ENCODE results near the gene CLEC2B. TPM values are rescaled to one million over a fixed set of nuclear protein-coding genes. Genes with fewer than 3 reads are reported as not detected.

Gene CLEC2B
- polyA plus RNA-seq, 1 of the 3 experiments (the other 2 are of a cell fraction) = not detected

- TF ChIP-seq POLR2AphosphoS5 (IDR thresholded peaks at IDR 0.05; ENCODE audit: low read depth, low read length) (no peak), RAD21 (IDR thresholded peaks at IDR 0.05; ENCODE audit: low read length) (no peak), CTCF (IDR thresholded peaks at IDR 0.05) (no peak), MEF2A (IDR thresholded peaks at IDR 0.05; ENCODE audit: borderline replicate concordance, low read depth) (no peak), EP300 (IDR thresholded peaks at IDR 0.05; ENCODE audit: borderline replicate concordance in 1 of 2, low read depth in 1 of 2, low read length in 1 of 2) (no peak), FOSL2 (IDR thresholded peaks at IDR 0.05; ENCODE audit: borderline replicate concordance, low read depth) (no peak), USF1 (IDR thresholded peaks at IDR 0.05; ENCODE audit: borderline replicate concordance, low read depth) (no peak), SMC3 (IDR thresholded peaks at IDR 0.05; ENCODE audit: low read depth, low read length) (no peak), TEAD4 (IDR thresholded peaks at IDR 0.05; ENCODE audit: borderline replicate concordance, insufficient read depth) (no peak), MXI1 (IDR thresholded peaks at IDR 0.05; ENCODE audit: low read depth, low read length) (no peak), FOXJ3 (CRISPR knock-in tag; IDR thresholded peaks at IDR 0.05) (no peak)
These were observed 42.6 kb upstream of the CLEC2B start (continued) for GRCh38 chr12:9911708-9912107.

- Histone ChIP-seq H3K4me3 (ENCODE audit: low read depth in 2 of 2, low read length in 1 of 2) (no peak overlapping the region), H4K20me1 (ENCODE audit: insufficient read depth) (no peaks in the 10 kb centered on the region), H3K79me2 (ENCODE audit: insufficient read depth) (no peaks in the 10 kb centered on the region), H3K9ac (no peak overlapping the region), H3K4me2 (no peak overlapping the region), H3K9me2 (no peaks in the 10 kb centered on the region), H3K9me3 (no peaks in the 10 kb centered on the region), H3K27me3 (ENCODE audit: insufficient read depth) (no peaks in the 10 kb centered on the region), H3K36me3 (replicated peaks in 1 of 2; ENCODE audit: control insufficient read depth in 1 of 2, insufficient read depth in 2 of 2, low read length in 1 of 2) (no peaks in the 10 kb centered on the region), H3K27ac (ENCODE audit: low read depth in 2 of 2, low read length in 1 of 2) (no peak overlapping the region), H2AFZ (ENCODE audit: low read depth) (no peak overlapping the region), H3F3A (replicated peaks; ENCODE audit: insufficient read depth) (no peaks in the 10 kb centered on the region), H3K4me1 (ENCODE audit: control insufficient read depth in 1 of 2, insufficient read depth in 2 of 2, low read depth in 1 of 2, low read length in 1 of 2) (no peaks in the 10 kb centered on the region)
- ChIA-PET POLR2A (no interaction called here), CTCF (no interaction called here)
- no peak for DNase-seq
- WGBS (ENCODE audit: low lambda C conversion rate) = under 1% methylated on average over 7 of the region's 7 CpGs
- no peak for TF ChIP-seq FOXJ3 (CRISPR knock-in tag; IDR thresholded peaks at IDR 0.05)
- TF ChIP-seq TCF12 (IDR thresholded peaks at IDR 0.05) = no peak
- no peak for TF ChIP-seq TAF1 (IDR thresholded peaks at IDR 0.05; ENCODE audit: borderline replicate concordance, low read depth, low read length)
- TF ChIP-seq RXRA (IDR thresholded peaks at IDR 0.05; ENCODE audit: borderline replicate concordance, low read depth) = no peak
- no peak for TF ChIP-seq YY1 (IDR thresholded peaks at IDR 0.05; ENCODE audit: low read depth)
- TF ChIP-seq CTCF (IDR thresholded peaks at IDR 0.05) = no peak
- TF ChIP-seq SIN3A (IDR thresholded peaks at IDR 0.05; ENCODE audit: borderline replicate concordance, low read depth, low read length) = no peak
- no peak for TF ChIP-seq GATA2 (CRISPR knock-in tag; IDR thresholded peaks at IDR 0.05)
- no peak for TF ChIP-seq GABPA (IDR thresholded peaks at IDR 0.05; ENCODE audit: low read depth)
- TF ChIP-seq CHD2 (IDR thresholded peaks at IDR 0.05; ENCODE audit: low read length, partially characterized antibody) = no peak
- TF ChIP-seq TEAD4 (IDR thresholded peaks at IDR 0.05; ENCODE audit: borderline replicate concordance, insufficient read depth) = no peak
- no peak for TF ChIP-seq ZBTB33 (IDR thresholded peaks at IDR 0.05; ENCODE audit: borderline replicate concordance, low read depth)
- TF ChIP-seq IRF3 (IDR thresholded peaks at IDR 0.05; ENCODE audit: low read depth, low read length) = no peak
These were observed 41.7 kb upstream of the CLEC2B start for GRCh38 chr12:9910716-9911421.

All from SK-N-SH (cell line).